ENCODE measurements around the gene TBRG4. TPM values are rescaled to one million over a fixed set of nuclear protein-coding genes. Genes with fewer than 3 reads are reported as not detected.
"Not testable (repeated sequence)": the region's sequence is repeated elsewhere in the genome, so short reads cannot be mapped to it uniquely, and the experiment has no call there.

The TBRG4 gene
- polyA plus RNA-seq, 3 donors = 32.7 to 42.2 (median 38.4) TPM

- H3K36me3 Mint-ChIP-seq = no peaks in the 10 kb centered on the region
- TF ChIP-seq, protein P1, sequence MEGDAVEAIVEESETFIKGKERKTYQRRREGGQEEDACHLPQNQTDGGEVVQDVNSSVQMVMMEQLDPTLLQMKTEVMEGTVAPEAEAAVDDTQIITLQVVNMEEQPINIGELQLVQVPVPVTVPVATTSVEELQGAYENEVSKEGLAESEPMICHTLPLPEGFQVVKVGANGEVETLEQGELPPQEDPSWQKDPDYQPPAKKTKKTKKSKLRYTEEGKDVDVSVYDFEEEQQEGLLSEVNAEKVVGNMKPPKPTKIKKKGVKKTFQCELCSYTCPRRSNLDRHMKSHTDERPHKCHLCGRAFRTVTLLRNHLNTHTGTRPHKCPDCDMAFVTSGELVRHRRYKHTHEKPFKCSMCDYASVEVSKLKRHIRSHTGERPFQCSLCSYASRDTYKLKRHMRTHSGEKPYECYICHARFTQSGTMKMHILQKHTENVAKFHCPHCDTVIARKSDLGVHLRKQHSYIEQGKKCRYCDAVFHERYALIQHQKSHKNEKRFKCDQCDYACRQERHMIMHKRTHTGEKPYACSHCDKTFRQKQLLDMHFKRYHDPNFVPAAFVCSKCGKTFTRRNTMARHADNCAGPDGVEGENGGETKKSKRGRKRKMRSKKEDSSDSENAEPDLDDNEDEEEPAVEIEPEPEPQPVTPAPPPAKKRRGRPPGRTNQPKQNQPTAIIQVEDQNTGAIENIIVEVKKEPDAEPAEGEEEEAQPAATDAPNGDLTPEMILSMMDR (IDR thresholded peaks at IDR 0.05) = no peak
- peaks cover 22 to 44% (median 33%) of the 10 kb centered on the region in 3 donors for H3K27me3 Mint-ChIP-seq (ENCODE audit: low read depth in 3 of 3)
- WGBS (ENCODE audit: insufficient coverage) = 83% methylated on average over 3 of the region's 4 CpGs
- no peak overlapping the region for H3K27ac ChIP-seq (ENCODE audit: low read depth in 1 of 2, low read length in 2 of 2)
- intact Hi-C loops (cut with micrococcal nuclease) = loop anchor here (1.0 to 10.0 kb wide), 2 partner anchors 103 to 699 kb away; no protein-coding TSS in a partner anchor
- H3K4me1 ChIP-seq (ENCODE audit: control insufficient read depth in 1 of 2, insufficient read depth in 2 of 2, low read length in 2 of 2) = peaks cover 8 to 12% of the 10 kb centered on the region in 2 donors
- H2AFZ ChIP-seq (ENCODE audit: insufficient read depth, low read depth, low read length, poor library complexity, severe bottlenecking) = no peak overlapping the region
- H3K9me3 ChIP-seq (replicated peaks in 1 of 2; ENCODE audit: control insufficient read depth in 1 of 2, insufficient read depth in 1 of 2, low read length in 2 of 2) = peaks cover 0 to 6% of the 10 kb centered on the region in 2 donors
- H3K9ac ChIP-seq (ENCODE audit: insufficient read depth, low read length, poor library complexity, severe bottlenecking) = no peak overlapping the region
- no peak overlapping the region for H3K4me3 ChIP-seq (replicated peaks in 1 of 3; ENCODE audit: low read depth in 2 of 3, low read length in 3 of 3)
- no peak overlapping the region for H3K4me3 Mint-ChIP-seq
- H3K79me2 ChIP-seq (ENCODE audit: insufficient read depth, low read length) = no peaks in the 10 kb centered on the region
- peaks cover 4 to 32% of the 10 kb centered on the region in 2 donors for H3K27me3 ChIP-seq (ENCODE audit: control insufficient read depth in 2 of 2, insufficient read depth in 2 of 2, low read length in 2 of 2)
- H3K36me3 ChIP-seq (replicated peaks in 1 of 2; ENCODE audit: control insufficient read depth in 1 of 2, insufficient read depth in 2 of 2, low read length in 2 of 2) = no peaks in the 10 kb centered on the region
- DNase-seq = no peak
- H4K20me1 ChIP-seq (ENCODE audit: insufficient read depth, low read length) = no peaks in the 10 kb centered on the region
- H3K4me1 Mint-ChIP-seq = peaks cover 10% of the 10 kb centered on the region
- H3K27ac Mint-ChIP-seq = no peak overlapping the region
- H3K4me2 ChIP-seq (replicated peaks; ENCODE audit: extremely low read depth, low read length, poor library complexity, severe bottlenecking) = no peak overlapping the region
- peaks cover 0 to 4% (median 0%) of the 10 kb centered on the region in 7 donors for H3K9me3 Mint-ChIP-seq
Measured at GRCh38 chr7:45155941-45156340, 44.4 kb upstream of the TBRG4 start.

DNA sequence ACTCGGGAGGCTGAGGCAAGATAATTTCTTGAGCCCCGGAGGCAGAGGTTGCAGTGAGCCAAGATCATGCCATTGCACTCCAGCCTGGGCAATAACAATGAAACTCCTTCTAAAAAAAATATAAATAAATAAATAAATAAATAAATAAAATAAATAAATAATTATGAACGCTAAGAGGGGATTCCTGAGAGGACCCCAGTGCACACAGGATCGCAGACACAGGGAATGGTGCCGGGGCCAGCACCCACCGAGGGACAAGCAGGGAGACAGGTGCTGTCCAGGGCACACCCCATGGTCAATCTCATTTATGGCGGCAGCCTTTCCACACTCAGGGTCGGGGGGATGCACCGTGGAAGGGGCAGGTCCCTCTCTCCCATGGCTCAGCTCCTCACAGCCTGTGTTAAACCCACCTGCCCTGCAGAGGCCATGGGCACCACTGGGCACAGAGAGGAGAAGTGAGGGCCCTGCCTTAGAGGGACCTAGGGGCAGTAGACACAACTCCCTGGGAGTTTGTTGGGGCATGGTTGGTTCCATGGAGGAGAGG is 43.9 kb upstream of the TBRG4 start:
- Histone ChIP-seq H3K4me2 (replicated peaks; ENCODE audit: extremely low read depth, low read length, poor library complexity, severe bottlenecking) (no peak overlapping the region), H3K36me3 (replicated peaks in 1 of 2; ENCODE audit: control insufficient read depth in 1 of 2, insufficient read depth in 2 of 2, low read length in 2 of 2) (no peaks in the 10 kb centered on the region), H3K27me3 (ENCODE audit: control insufficient read depth in 2 of 2, insufficient read depth in 2 of 2, low read length in 2 of 2) (peaks cover 4 to 32% of the 10 kb centered on the region in 2 donors), H3K9me3 (replicated peaks in 1 of 2; ENCODE audit: control insufficient read depth in 1 of 2, insufficient read depth in 1 of 2, low read length in 2 of 2) (peaks cover 0 to 6% of the 10 kb centered on the region in 2 donors), H3K79me2 (ENCODE audit: insufficient read depth, low read length) (no peaks in the 10 kb centered on the region), H4K20me1 (ENCODE audit: insufficient read depth, low read length) (no peaks in the 10 kb centered on the region), H3K4me3 (replicated peaks in 1 of 3; ENCODE audit: low read depth in 2 of 3, low read length in 3 of 3) (no peak overlapping the region), H3K27ac (ENCODE audit: low read depth in 1 of 2, low read length in 2 of 2) (no peak overlapping the region), H2AFZ (ENCODE audit: insufficient read depth, low read depth, low read length, poor library complexity, severe bottlenecking) (no peak overlapping the region), H3K9ac (ENCODE audit: insufficient read depth, low read length, poor library complexity, severe bottlenecking) (no peak overlapping the region), H3K4me1 (ENCODE audit: control insufficient read depth in 1 of 2, insufficient read depth in 2 of 2, low read length in 2 of 2) (peaks cover 3 to 7% of the 10 kb centered on the region in 2 donors)
- Mint-ChIP-seq H3K27me3 (ENCODE audit: low read depth in 3 of 3) (peaks cover 22 to 45% (median 33%) of the 10 kb centered on the region in 3 donors), H3K9me3 (peaks cover 0 to 4% (median 0%) of the 10 kb centered on the region in 7 donors), H3K4me1 (peaks cover 5% of the 10 kb centered on the region), H3K4me3 (no peak overlapping the region), H3K36me3 (no peaks in the 10 kb centered on the region), H3K27ac (no peak overlapping the region)
- TF ChIP-seq, protein P1 (IDR thresholded peaks at IDR 0.05) = no peak
- no peak for DNase-seq
- intact Hi-C loops (cut with micrococcal nuclease) = loop anchor here (1.0 to 10.0 kb wide), 2 partner anchors 104 to 699 kb away; no protein-coding TSS in a partner anchor
- 91% methylated on average over 6 of the region's 9 CpGs for WGBS (ENCODE audit: insufficient coverage)

DNA sequence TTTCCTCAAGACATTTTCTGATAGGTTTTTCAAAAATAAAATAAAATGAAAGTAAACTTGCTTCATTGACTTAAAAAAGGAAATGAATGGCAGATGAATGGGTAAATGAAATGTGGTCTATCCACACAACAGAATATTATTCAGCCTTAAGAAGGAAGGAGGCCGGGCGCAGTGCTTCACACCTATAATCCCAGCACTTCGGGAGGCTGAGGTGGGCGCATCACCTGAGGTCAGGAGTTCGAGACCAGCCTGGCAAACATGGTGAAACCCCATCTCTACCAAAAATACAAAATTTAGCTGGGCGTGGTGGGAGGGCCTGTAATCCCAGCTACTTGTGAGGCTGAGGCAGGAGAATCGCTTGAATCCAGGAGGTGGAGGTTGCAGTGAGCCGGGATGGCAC is 42.4 kb upstream of the TBRG4 start:
- H3K4me3 ChIP-seq (replicated peaks in 1 of 3; ENCODE audit: low read depth in 2 of 3, low read length in 3 of 3); H3K4me2 ChIP-seq (replicated peaks; ENCODE audit: extremely low read depth, low read length, poor library complexity, severe bottlenecking); H3K4me1 ChIP-seq (ENCODE audit: control insufficient read depth in 1 of 2, insufficient read depth in 2 of 2, low read length in 2 of 2); H4K20me1 ChIP-seq (ENCODE audit: insufficient read depth, low read length); H2AFZ ChIP-seq (ENCODE audit: insufficient read depth, low read depth, low read length, poor library complexity, severe bottlenecking); H3K4me3 Mint-ChIP-seq; H3K36me3 Mint-ChIP-seq; H3K9me3 ChIP-seq (replicated peaks in 1 of 2; ENCODE audit: control insufficient read depth in 1 of 2, insufficient read depth in 1 of 2, low read length in 2 of 2); DNase-seq; H3K79me2 ChIP-seq (ENCODE audit: insufficient read depth, low read length); H3K9ac ChIP-seq (ENCODE audit: insufficient read depth, low read length, poor library complexity, severe bottlenecking); H3K4me1 Mint-ChIP-seq; H3K27ac Mint-ChIP-seq; H3K9me3 Mint-ChIP-seq; H3K36me3 ChIP-seq (replicated peaks in 1 of 2; ENCODE audit: control insufficient read depth in 1 of 2, insufficient read depth in 2 of 2, low read length in 2 of 2); H3K27ac ChIP-seq (ENCODE audit: low read depth in 1 of 2, low read length in 2 of 2): not testable (repeated sequence)
- peaks cover 4 to 25% of the 10 kb centered on the region in 2 donors for H3K27me3 ChIP-seq (ENCODE audit: control insufficient read depth in 2 of 2, insufficient read depth in 2 of 2, low read length in 2 of 2)
- H3K27me3 Mint-ChIP-seq (ENCODE audit: low read depth in 3 of 3) = peaks cover 23 to 36% (median 28%) of the 10 kb centered on the region in 3 donors
- WGBS (ENCODE audit: insufficient coverage) = 95% methylated on average over 3 of the region's 8 CpGs
- intact Hi-C loops (cut with micrococcal nuclease) = loop anchor here (1.0 to 10.0 kb wide), 2 partner anchors 106 to 701 kb away; no protein-coding TSS in a partner anchor
